Panc1 (cell line): ENCODE measurements around the gene MROH7.

Experiments used
- CTCF ChIP-seq: fragments of 450-650 bp; IDR thresholded peaks from 2 replicates; pipeline ENCODE4 v1.5.1; 2017; ENCODE audit warnings: mild to moderate bottlenecking
- REST ChIP-seq, 2 experiments: IDR thresholded peaks; 2 replicates each; pipeline ENCODE4 v1.6.1; 2011 to 2012; ENCODE audit warnings: low read depth in 2 of 2, control low read depth in 1 of 2, low read length in 1 of 2, mild to moderate bottlenecking in 1 of 2, moderate library complexity in 1 of 2; ENCODE audit not compliant: insufficient read depth in 1 of 2
- SIN3A ChIP-seq: IDR thresholded peaks from 2 replicates; pipeline ENCODE4 v1.6.1; 2012; ENCODE audit warnings: low read depth, mild to moderate bottlenecking, low read length, moderate library complexity, borderline replicate concordance; ENCODE audit not compliant: insufficient read depth

GRCh38 chr1:54610048-54610447 is 31.5 kb upstream of the MROH7 start:
- TF ChIP-seq SIN3A (no peak), CTCF (no peak), REST (IDR thresholded peaks at IDR 0.05; ENCODE audit: insufficient read depth in 1 of 2, low read depth in 2 of 2, low read length in 1 of 2) (no peak)
